Activated CD4-positive, alpha-beta memory T cell treated with anti-CD3 and anti-CD28 coated beads for 36 hours (primary cell): Measurements from ENCODE around the gene MRPL4. TPM values are rescaled to one million over a fixed set of nuclear protein-coding genes. Genes with fewer than 3 reads are reported as not detected.
A peak's percentile ranks its signal among the peaks of the same experiment; 100 is the strongest.

Experiments
- CTCF ChIA-PET: fragments of 350-600 bp; sonication (Branson Sonifier 250); formaldehyde crosslinking; loops from one replicate; lab custom pipeline; 2021; ENCODE audit warnings: antibody characterized with exemption, inconsistent platforms; lab: Charles Lee
- POLR2A ChIA-PET: fragments of 350-600 bp; sonication (Branson Sonifier 250); formaldehyde crosslinking; loops from one replicate; lab custom pipeline; 2021; ENCODE audit warnings: antibody characterized with exemption; lab: Charles Lee
- DNase-seq: peaks from one replicate; pipeline ENCODE4 v3.0.0-alpha.2; 2020
- H3K27ac Mint-ChIP-seq: one replicate; pipeline ENCODE4 v1.8.0; 2021; ENCODE audit warnings: mixed read lengths
- H3K27me3 Mint-ChIP-seq: one replicate; pipeline ENCODE4 v1.8.0; 2021; ENCODE audit warnings: mixed read lengths
- H3K36me3 Mint-ChIP-seq: one replicate; pipeline ENCODE4 v1.8.0; 2021; ENCODE audit warnings: mixed read lengths
- H3K4me1 Mint-ChIP-seq: one replicate; pipeline ENCODE4 v1.8.0; 2021; ENCODE audit warnings: low read depth, mixed read lengths
- H3K4me3 Mint-ChIP-seq: one replicate; pipeline ENCODE4 v1.8.0; 2021; ENCODE audit warnings: mild to moderate bottlenecking, mixed read lengths
- H3K9me3 Mint-ChIP-seq: one replicate; pipeline ENCODE4 v1.8.0; 2021; ENCODE audit warnings: mixed read lengths
- intact Hi-C: fragments of 100-400 bp; cut with micrococcal nuclease; formaldehyde crosslinking; loops from one replicate; pipeline ENCODE4 v1.15.1; 2023
- microRNA-seq: library from miRNA; unstranded; fragments of <30 nt; microRNA quantifications from one replicate; pipeline ENCODE4 v1.2.0, GENCODE V29; 2022; ENCODE audit warnings: borderline number of aligned reads, borderline microRNAs expressed, borderline replicate concordance
- total RNA-seq, 2 experiments: library from RNA; stranded (reverse); gene quantifications; one replicate each; pipeline ENCODE4 v1.2.3, GENCODE V29; 2021

Gene MRPL4
- total RNA-seq, 2 experiments from 2014 or later: 106 to 115 TPM

DNA sequence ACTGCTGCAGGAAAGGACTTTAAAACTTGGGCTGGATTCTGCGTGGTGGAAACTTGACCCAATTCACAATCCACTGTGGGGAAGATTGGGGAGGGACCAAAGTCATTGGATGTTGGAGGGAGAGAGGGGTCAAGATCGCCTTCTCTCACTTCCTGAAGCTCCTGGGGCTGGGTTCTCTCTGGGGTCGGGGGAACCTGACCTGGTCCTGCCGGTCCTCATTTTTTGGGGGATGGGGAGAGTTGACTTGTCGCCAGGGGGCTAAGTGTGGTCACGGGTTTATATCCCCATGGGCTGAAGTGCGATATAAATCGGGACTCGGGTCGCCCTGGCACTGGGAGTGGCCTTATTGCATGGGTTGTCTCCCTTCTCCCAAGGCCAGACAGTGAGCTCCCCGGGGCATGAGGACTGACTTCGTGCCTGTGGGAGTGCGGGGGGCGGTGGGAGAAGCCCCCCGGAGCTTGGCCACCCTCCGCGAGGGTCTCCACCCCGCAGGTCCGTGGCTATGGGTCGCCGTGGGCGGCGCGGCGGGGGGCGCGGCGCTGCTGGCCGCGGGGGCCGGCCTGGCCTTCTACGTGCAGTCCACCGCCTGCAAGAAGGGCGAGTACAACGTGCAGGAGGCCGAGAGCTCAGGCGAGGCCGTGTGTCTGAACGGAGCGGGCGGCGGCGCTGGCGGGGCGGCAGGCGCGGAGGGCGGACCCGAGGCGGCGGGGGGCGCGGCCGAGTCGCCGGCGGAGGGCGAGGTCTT, 44.0 kb downstream of the MRPL4 start:
- DNase-seq: no peak
- peak overlapping the region; percentile 70 for H3K4me3 Mint-ChIP-seq
- H3K27ac Mint-ChIP-seq: no peak overlapping the region
- H3K36me3 Mint-ChIP-seq: peaks cover 2% of the 10 kb centered on the region
- CTCF ChIA-PET: interaction anchor here (1.0 to 1.6 kb wide), 3 partner anchors 10 to 92 kb away, joined by 3 to 7 read pairs (median 6); partner anchors contain the start of gene ICAM4
- H3K27me3 Mint-ChIP-seq: peaks cover 47% of the 10 kb centered on the region
- H3K4me1 Mint-ChIP-seq: peaks cover 34% of the 10 kb centered on the region
- intact Hi-C loops: no loop called here
- no peaks in the 10 kb centered on the region for H3K9me3 Mint-ChIP-seq
- POLR2A ChIA-PET: interaction anchor here (0.5 kb wide), 1 partner anchor 22 kb away, joined by 6 read pairs; no protein-coding TSS in a partner anchor

DNA sequence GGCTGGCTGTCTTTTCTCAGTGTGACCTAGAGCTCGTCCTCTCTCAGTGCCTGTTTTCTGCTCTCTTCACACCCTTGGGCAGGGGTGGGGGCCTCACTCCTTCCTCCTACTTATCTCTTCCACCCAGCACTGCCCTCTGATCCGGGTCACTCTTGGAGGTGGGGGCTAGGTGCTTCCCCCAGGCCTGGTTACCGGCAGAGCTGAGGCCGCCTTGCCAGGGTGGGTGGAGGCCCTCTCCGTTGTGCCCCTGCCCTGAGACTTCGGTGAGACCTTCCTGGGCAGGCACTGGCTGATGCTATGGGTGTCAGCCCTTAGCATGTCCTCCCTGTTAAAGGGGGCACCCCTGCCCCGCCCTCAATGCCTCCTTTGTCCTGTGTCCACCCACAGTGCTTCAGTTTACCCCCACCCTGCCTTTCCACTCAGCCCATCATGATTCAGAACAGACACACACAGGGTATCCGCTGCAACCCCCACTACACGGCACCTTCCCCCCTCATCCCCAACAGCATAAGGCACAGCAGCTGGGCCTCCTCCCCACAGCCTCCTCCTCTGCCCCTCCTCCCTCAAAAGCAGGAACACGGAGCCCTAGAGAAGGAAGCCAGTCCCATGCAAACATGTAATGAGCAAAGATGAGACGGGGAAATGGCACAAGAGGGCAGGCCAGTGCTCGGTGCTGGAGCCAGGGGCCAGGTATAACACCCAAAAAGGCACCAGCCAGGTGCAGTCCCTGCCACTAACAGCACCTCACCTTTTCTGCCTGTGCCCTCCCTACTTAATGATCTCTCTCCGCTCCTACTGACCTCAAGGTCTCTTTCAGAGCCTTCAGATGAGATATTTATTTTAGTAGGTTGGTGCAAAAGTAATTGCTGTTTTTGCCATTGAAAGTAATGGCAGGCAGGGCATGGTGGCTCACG, 47.8 kb downstream of the MRPL4 start:
- CTCF ChIA-PET: interaction anchor here (1.2 kb wide), 1 partner anchor 12 kb away, joined by 5 read pairs; no protein-coding TSS in a partner anchor
- intact Hi-C loops: no loop called here
- POLR2A ChIA-PET: no interaction called here

DNA sequence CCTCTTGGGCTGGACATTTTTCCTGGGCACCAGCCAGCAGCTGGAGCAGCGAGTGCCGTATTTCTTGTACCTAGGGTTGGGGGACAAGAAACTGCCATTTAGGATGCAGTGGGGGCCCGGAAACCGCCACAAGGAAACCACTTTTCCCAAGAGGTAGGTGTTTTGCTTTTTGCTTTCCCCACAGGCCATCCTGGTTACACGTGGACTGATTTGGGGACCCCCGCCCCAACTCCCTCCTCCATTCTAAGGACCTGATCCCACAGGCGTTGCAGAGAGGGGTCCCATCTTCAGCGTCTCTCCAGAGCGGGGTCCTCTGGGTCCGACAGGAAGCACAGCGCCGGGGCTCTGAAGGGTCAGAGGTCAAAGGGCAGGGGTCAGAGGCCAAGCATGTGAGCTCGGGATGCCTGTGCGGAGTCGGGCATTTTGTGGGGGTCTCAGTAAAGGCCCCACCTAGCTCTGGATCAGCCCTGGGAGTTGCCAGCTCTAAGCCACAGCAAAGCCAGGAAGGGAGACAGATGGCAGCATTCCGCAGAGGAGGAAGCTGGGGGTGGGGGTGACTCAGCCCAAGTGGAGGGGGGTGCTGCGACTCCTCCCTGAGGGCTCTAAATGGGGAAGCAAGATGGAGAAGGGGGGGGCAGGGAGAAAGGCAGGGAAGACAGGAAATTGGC, 53.3 kb downstream of the MRPL4 start:
- POLR2A ChIA-PET: interaction anchor here (1.3 kb wide), 1 partner anchor 19 kb away, joined by 4 read pairs; no protein-coding TSS in a partner anchor
- Mint-ChIP-seq H3K36me3 (no peaks in the 10 kb centered on the region), H3K4me3 (no peak overlapping the region), H3K4me1 (peaks cover 7% of the 10 kb centered on the region), H3K27ac (no peak overlapping the region), H3K27me3 (no peaks in the 10 kb centered on the region), H3K9me3 (no peaks in the 10 kb centered on the region)
- CTCF ChIA-PET: interaction anchor here (0.6 to 1.3 kb wide), 3 partner anchors 46 to 173 kb away, joined by 3 to 5 read pairs (median 4); no protein-coding TSS in a partner anchor
- DNase-seq: no peak
- intact Hi-C loops: no loop called here

More for the DNA sequence above, 47.8 kb downstream of the MRPL4 start:
- Mint-ChIP-seq H3K4me1 (peaks cover 14% of the 10 kb centered on the region), H3K27ac (no peak overlapping the region), H3K9me3 (no peaks in the 10 kb centered on the region), H3K27me3 (peaks cover 13% of the 10 kb centered on the region), H3K36me3 (no peaks in the 10 kb centered on the region), H3K4me3 (no peak overlapping the region)
- no peak for DNase-seq

DNA sequence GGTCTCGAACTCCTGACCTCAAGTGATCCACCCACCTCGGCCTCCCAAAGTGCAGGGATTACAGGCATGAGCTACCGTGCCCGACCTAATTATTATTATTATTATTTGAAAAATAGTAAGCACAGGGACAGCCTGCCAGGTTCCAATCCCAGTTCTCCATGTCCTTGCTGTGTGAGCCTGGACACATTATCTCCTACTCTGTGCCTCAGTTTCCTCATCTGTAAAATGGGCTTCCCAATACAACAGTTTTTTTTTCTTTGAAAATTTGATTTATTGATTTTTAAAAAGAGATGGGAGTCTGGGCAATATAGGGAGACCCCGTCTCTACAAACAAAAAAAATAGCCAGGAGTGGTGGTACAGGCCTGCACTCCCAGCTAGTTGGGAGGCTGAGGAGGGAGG, 54.3 kb downstream of the MRPL4 start:
- Mint-ChIP-seq H3K36me3 (no peaks in the 10 kb centered on the region), H3K27me3 (no peaks in the 10 kb centered on the region), H3K4me3 (no peak overlapping the region), H3K4me1 (peaks cover 7% of the 10 kb centered on the region), H3K9me3 (no peaks in the 10 kb centered on the region), H3K27ac (no peak overlapping the region)
- no peak for DNase-seq
- CTCF ChIA-PET: interaction anchor here (0.9 kb wide), 1 partner anchor 172 kb away, joined by 4 read pairs; no protein-coding TSS in a partner anchor
- intact Hi-C loops: no loop called here
- POLR2A ChIA-PET: interaction anchor here (1.3 kb wide), 1 partner anchor 18 kb away, joined by 4 read pairs; no protein-coding TSS in a partner anchor

DNA sequence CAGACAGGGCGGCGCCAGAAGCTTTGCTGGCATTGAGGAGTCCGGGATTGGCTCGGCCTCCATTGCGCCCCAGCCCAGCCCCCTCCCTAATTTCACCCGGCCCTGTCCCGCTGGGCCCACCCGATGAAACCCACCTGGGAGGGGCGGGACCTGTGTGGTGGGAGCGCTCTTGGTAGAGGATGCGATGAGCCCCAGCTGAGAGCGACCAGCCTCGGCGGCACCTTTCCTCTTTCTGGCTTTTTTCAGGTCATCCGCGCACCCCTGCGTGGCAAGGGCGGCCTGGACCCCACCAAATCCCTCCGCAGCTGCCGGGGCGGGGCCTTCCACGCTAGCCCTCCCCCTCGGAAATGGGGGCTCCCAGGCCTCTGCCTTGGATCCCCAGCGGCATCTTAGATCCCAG, 57.4 kb downstream of the MRPL4 start, which contains the start of gene ZGLP1:
ZGLP1 (minus strand) TSS at position 393 of the 400 bp plus-strand sequence.
- CTCF ChIA-PET: interaction anchor here (1.1 kb wide), 1 partner anchor 50 kb away, joined by 3 read pairs; no protein-coding TSS in a partner anchor
- intact Hi-C loops: no loop called here
- no peaks in the 10 kb centered on the region for H3K36me3 Mint-ChIP-seq
- H3K9me3 Mint-ChIP-seq: no peaks in the 10 kb centered on the region
- no peaks in the 10 kb centered on the region for H3K27me3 Mint-ChIP-seq
- peaks cover 3% of the 10 kb centered on the region for H3K4me1 Mint-ChIP-seq
- POLR2A ChIA-PET: no interaction called here
- H3K4me3 Mint-ChIP-seq: no peak within 1 kb of the TSS
- no peak for DNase-seq
- H3K27ac Mint-ChIP-seq: no peak within 1 kb of the TSS

Small RNA genes lying within 50 kb of the gene (microRNA-seq; reads per million reads assigned to microRNA genes)
- not detected for gene MIR4322

Other genes starting within 250 kb of the MRPL4 start
- gene COL5A3, start 241.7 kb upstream of the MRPL4 start, total RNA-seq: 1 to 10 TPM; 2.8 to 2.9 TPM
- not detected for gene RDH8, start 238.7 kb upstream of the MRPL4 start, total RNA-seq
- 10 to 100 TPM; 53.5 to 62.9 TPM for gene SHFL, start 165.9 kb upstream of the MRPL4 start, total RNA-seq
- gene ANGPTL6, start 149.5 kb upstream of the MRPL4 start, total RNA-seq: 10 to 100 TPM; 11.8 to 12.4 TPM
- gene PPAN, start 145.9 kb upstream of the MRPL4 start, total RNA-seq: 100 to 1,000 TPM in 1 of 2 experiments, 10 to 100 TPM in 1; 99.2 to 107 TPM
- gene P2RY11, start 140.5 kb upstream of the MRPL4 start, total RNA-seq: 10 to 100 TPM; 28.4 to 29.6 TPM
- gene EIF3G, start 132.3 kb upstream of the MRPL4 start, total RNA-seq: 100 to 1,000 TPM; 218 to 245 TPM
- gene DNMT1, start 57.3 kb upstream of the MRPL4 start, total RNA-seq: 100 to 1,000 TPM; 356 to 357 TPM
- gene S1PR2, start 20.9 kb upstream of the MRPL4 start, total RNA-seq: 1 to 10 TPM; 9.4 to 9.8 TPM
- 10 to 100 TPM; 45.2 to 46.4 TPM for gene ICAM1, start 18.9 kb downstream of the MRPL4 start, total RNA-seq
- gene ICAM4, start 34.7 kb downstream of the MRPL4 start, total RNA-seq: under 1 TPM; 0.34 to 0.59 TPM
- 1 to 10 TPM; 1.1 to 1.3 TPM for gene ICAM5, start 37.7 kb downstream of the MRPL4 start, total RNA-seq
- gene ZGLP1, start 57.6 kb downstream of the MRPL4 start, total RNA-seq: 1 to 10 TPM in 1 of 2 experiments, under 1 TPM in 1; 0.85 to 2.0 TPM
- 10 to 100 TPM in 1 of 2 experiments, 1 to 10 TPM in 1; 9.9 to 12.2 TPM for gene FDX2, start 63.8 kb downstream of the MRPL4 start, total RNA-seq
- 10 to 100 TPM; 81.5 to 85.0 TPM for gene RAVER1, start 81.3 kb downstream of the MRPL4 start, total RNA-seq
- 100 to 1,000 TPM; 125 to 132 TPM for gene ICAM3, start 87.4 kb downstream of the MRPL4 start, total RNA-seq
- 100 to 1,000 TPM; 168 to 186 TPM for gene TYK2, start 128.4 kb downstream of the MRPL4 start, total RNA-seq
- 100 to 1,000 TPM; 189 to 207 TPM for gene CDC37, start 151.3 kb downstream of the MRPL4 start, total RNA-seq
- gene PDE4A, start 168.3 kb downstream of the MRPL4 start, total RNA-seq: 10 to 100 TPM; 15.7 to 17.5 TPM